ENCODE results near the gene NKX2-4.

DNA sequence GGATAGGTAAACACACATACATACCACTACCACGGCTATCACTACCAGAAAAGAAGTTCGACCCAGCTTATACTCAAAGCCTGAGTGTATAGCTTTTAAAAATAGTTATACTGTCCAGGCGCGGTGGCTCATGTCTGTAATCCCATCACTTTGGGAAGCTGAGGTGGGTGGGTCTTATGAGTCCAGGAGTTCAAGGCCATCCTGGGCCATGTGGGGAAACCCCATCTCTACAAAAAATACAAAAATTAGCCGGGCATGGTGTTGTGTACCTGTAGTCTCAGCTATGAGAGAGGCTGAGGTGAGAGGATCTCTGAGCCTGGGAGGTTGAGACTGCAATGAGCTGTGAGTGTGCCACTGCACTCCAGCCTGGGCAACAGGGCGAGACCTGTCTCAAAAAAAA lies 32.9 kb downstream of the NKX2-4 start:
- TF ChIP-seq, protein P1, sequence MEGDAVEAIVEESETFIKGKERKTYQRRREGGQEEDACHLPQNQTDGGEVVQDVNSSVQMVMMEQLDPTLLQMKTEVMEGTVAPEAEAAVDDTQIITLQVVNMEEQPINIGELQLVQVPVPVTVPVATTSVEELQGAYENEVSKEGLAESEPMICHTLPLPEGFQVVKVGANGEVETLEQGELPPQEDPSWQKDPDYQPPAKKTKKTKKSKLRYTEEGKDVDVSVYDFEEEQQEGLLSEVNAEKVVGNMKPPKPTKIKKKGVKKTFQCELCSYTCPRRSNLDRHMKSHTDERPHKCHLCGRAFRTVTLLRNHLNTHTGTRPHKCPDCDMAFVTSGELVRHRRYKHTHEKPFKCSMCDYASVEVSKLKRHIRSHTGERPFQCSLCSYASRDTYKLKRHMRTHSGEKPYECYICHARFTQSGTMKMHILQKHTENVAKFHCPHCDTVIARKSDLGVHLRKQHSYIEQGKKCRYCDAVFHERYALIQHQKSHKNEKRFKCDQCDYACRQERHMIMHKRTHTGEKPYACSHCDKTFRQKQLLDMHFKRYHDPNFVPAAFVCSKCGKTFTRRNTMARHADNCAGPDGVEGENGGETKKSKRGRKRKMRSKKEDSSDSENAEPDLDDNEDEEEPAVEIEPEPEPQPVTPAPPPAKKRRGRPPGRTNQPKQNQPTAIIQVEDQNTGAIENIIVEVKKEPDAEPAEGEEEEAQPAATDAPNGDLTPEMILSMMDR (IDR thresholded peaks at IDR 0.05; ENCODE audit: low read length): no peak
- no peak for TF ChIP-seq EZH2 (IDR thresholded peaks at IDR 0.05; ENCODE audit: borderline replicate concordance, low read length)
